HEK293T (cell line): Measurements from ENCODE around the gene SPSB1.

Source experiments
- ARNT ChIP-seq: fragments of 450-650 bp; IDR thresholded peaks from 2 replicates; pipeline ENCODE4 v1.6.1; 2017; ENCODE audit warnings: mild to moderate bottlenecking
- BHLHE40 ChIP-seq: fragments of 450-650 bp; IDR thresholded peaks from 2 replicates; pipeline ENCODE4 v1.6.1; 2016; ENCODE audit warnings: mild to moderate bottlenecking, moderate library complexity, borderline replicate concordance
- CTBP1 ChIP-seq: fragments of 450-650 bp; IDR thresholded peaks from 2 replicates; pipeline ENCODE4 v1.6.1; 2016; ENCODE audit warnings: borderline replicate concordance
- ELF4 ChIP-seq: fragments of 450-650 bp; IDR thresholded peaks from 2 replicates; pipeline ENCODE4 v1.6.1; 2017; ENCODE audit warnings: antibody characterized with exemption
- FOXA1 ChIP-seq: fragments of 450-650 bp; IDR thresholded peaks from 2 replicates; pipeline ENCODE4 v1.6.1; 2016; ENCODE audit warnings: mild to moderate bottlenecking
- FOXK2 ChIP-seq: fragments of 450-650 bp; IDR thresholded peaks from 2 replicates; pipeline ENCODE4 v1.6.1; 2016; ENCODE audit warnings: mild to moderate bottlenecking
- FOXM1 ChIP-seq: fragments of 450-650 bp; IDR thresholded peaks from 2 replicates; pipeline ENCODE4 v1.6.1; 2017; ENCODE audit warnings: mild to moderate bottlenecking, borderline replicate concordance
- HDGF ChIP-seq: fragments of 450-650 bp; IDR thresholded peaks from 2 replicates; pipeline ENCODE4 v1.6.1; 2017; ENCODE audit warnings: antibody characterized with exemption, borderline replicate concordance
- LEF1 ChIP-seq: fragments of 450-650 bp; IDR thresholded peaks from 2 replicates; pipeline ENCODE4 v1.6.1; 2017; ENCODE audit warnings: mild to moderate bottlenecking, borderline replicate concordance
- NFRKB ChIP-seq: fragments of 450-650 bp; IDR thresholded peaks from 2 replicates; pipeline ENCODE4 v1.6.1; 2016; ENCODE audit warnings: mild to moderate bottlenecking, moderate library complexity
- SP1 ChIP-seq: fragments of 450-650 bp; IDR thresholded peaks from 2 replicates; pipeline ENCODE4 v1.6.1; 2017
- ZNF384 ChIP-seq: fragments of 450-650 bp; IDR thresholded peaks from 2 replicates; pipeline ENCODE4 v1.6.1; 2016
- TF ChIP-seq, protein P1 (sequence below): fragments of 450-650 bp; IDR thresholded peaks from 2 replicates; pipeline ENCODE4 v1.6.1; 2016

DNA sequence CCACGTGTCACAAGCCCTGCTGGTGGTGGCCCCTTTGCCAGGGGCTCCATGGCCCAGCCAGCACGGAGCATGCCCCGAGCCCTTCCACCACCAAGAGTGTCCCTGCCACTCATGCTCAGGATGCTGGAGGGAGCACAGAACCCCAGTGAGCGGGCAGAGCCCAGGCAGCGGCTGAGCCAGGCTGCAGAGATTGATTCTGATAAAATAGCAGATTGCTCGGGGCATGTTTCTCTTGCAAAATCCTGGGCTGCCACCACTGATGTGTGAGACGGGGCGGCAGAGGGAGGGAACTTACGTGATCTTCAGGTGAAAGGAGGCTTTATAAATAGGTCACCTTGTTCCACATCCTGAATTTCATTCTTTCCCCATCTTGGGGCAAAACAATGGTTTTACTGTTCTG, 53.2 kb downstream of the SPSB1 start:
- TF ChIP-seq HDGF (no peak), SP1 (no peak), FOXM1 (no peak), LEF1 (no peak), ARNT (no peak), BHLHE40 (no peak), ZNF384 (no peak), ELF4 (no peak), NFRKB (no peak), FOXK2 (no peak), FOXA1 (no peak), CTBP1 (no peak)
- TF ChIP-seq, protein P1, sequence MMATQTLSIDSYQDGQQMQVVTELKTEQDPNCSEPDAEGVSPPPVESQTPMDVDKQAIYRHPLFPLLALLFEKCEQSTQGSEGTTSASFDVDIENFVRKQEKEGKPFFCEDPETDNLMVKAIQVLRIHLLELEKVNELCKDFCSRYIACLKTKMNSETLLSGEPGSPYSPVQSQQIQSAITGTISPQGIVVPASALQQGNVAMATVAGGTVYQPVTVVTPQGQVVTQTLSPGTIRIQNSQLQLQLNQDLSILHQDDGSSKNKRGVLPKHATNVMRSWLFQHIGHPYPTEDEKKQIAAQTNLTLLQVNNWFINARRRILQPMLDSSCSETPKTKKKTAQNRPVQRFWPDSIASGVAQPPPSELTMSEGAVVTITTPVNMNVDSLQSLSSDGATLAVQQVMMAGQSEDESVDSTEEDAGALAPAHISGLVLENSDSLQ, result no peak
